ENCODE data around the gene APBA2.

The APBA2 gene

DNA sequence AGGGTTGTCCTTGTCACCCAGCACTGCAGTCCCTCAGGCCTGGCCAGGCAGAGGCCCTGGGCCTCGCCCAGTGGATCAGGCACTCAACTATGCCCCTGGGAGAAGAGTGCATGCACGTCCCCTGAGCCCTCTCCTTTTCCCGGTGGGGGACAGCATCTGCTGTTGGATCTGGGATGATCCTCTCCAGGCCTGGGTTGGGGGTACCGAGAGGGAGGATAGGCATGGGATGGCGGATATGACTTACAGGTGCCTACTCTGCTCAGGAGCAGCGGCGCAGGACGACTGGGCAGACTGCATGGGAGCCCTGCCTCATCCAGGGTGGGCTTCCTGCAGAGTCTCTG lies 9.0 kb upstream of the APBA2 start:
- no peak overlapping the region for H3K4me3 ChIP-seq (ENCODE audit: low read depth, low read length)
- TF ChIP-seq, protein P1, sequence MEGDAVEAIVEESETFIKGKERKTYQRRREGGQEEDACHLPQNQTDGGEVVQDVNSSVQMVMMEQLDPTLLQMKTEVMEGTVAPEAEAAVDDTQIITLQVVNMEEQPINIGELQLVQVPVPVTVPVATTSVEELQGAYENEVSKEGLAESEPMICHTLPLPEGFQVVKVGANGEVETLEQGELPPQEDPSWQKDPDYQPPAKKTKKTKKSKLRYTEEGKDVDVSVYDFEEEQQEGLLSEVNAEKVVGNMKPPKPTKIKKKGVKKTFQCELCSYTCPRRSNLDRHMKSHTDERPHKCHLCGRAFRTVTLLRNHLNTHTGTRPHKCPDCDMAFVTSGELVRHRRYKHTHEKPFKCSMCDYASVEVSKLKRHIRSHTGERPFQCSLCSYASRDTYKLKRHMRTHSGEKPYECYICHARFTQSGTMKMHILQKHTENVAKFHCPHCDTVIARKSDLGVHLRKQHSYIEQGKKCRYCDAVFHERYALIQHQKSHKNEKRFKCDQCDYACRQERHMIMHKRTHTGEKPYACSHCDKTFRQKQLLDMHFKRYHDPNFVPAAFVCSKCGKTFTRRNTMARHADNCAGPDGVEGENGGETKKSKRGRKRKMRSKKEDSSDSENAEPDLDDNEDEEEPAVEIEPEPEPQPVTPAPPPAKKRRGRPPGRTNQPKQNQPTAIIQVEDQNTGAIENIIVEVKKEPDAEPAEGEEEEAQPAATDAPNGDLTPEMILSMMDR (IDR thresholded peaks at IDR 0.05; ENCODE audit: low read depth, low read length, missing control alignments), result no peak
- no peak for DNase-seq (ENCODE audit: low read depth)

DNA sequence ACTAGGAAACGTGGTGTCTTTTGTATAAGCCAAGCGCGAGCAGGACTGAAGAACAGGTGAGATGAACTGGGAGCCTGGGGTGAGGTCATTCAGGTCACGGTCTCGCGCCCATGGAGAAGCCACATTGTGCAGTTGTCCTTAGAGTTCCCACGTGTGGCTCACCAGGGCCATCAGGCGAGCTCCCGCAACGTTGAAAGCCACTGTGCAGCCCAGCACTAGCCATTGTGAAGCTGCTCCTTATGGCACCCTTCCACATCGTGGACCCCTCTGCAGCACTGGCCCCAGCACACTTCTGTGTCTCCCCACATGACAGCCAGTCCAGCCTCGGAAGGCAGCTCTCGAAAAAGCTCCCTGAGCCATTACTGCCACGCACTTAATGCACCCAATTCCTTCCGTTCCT lies 7.6 kb upstream of the APBA2 start:
- DNase-seq (ENCODE audit: low read depth), result no peak
- no peak overlapping the region for H3K4me3 ChIP-seq (ENCODE audit: low read depth, low read length)
- TF ChIP-seq, protein P1 (IDR thresholded peaks at IDR 0.05; ENCODE audit: low read depth, low read length, missing control alignments), result no peak

DNA sequence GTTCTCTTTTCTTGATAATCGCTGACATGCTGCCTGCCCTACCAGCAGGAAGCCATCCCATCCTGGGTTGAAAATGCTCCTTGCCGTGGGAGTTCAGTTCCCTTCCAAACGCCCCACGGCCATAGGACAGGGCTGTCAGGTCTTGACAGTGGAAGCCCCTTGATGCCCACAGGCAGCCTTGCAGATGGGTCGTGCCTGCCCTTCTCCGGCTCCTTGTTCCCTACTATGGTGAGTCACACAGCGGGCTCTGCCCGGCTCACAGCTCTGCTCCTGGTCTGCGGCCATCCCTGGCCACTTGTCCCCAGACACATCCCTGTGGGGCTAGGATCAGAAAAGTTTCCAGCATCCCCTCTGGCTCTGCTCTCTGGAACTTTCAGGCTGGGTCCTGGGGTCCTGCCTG lies 6.2 kb upstream of the APBA2 start:
- DNase-seq (ENCODE audit: low read depth), result no peak
- TF ChIP-seq, protein P1 (IDR thresholded peaks at IDR 0.05; ENCODE audit: low read depth, low read length, missing control alignments), result no peak
- no peak overlapping the region for H3K4me3 ChIP-seq (ENCODE audit: low read depth, low read length)

DNA sequence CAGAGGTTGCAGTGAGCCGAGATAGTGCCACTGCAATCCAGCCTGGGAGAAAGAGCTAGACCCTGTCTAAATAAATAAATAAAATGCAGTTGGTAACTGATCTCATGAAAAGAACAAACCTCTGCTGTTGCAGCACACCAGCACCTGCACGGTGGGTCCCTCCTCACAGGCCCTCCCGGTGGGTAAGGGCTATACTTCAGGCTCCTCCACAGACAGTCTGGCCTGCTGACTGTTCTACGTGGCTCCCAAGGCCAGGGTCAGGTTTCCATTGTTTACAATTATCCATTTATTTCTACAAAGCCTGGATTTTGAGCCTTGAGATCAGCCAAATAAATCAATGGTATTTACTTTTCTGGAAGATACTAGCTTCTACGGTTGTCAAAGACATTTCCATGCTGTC lies 5.1 kb upstream of the APBA2 start:
- TF ChIP-seq, protein P1 (IDR thresholded peaks at IDR 0.05; ENCODE audit: low read depth, low read length, missing control alignments), result no peak
- DNase-seq (ENCODE audit: low read depth), result no peak

DNA sequence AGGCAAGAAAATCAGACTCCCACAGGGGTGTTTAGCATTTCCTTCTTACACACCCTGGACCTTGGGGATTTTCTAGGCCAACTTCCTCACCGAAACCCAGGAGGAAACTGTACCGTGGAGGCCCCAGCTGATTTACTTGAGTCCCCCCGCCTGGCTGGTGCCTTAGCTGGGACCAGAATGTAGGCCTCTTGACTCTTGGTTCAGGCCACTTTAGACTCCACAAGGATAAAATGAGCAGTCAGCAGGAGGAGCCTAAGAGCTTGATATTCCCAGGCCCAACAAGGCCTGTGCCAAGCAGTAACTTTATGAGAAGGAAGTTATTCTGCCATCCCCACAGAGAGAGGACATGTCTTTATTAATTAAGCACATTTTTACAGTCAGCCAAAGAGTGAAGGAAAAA lies 4.6 kb upstream of the APBA2 start:
- TF ChIP-seq, protein P1 (IDR thresholded peaks at IDR 0.05; ENCODE audit: low read depth, low read length, missing control alignments), result no peak
- no peak overlapping the region for H3K4me3 ChIP-seq (ENCODE audit: low read depth, low read length)
- no peak for DNase-seq (ENCODE audit: low read depth)

More for the DNA sequence above, 5.1 kb upstream of the APBA2 start:
- no peak overlapping the region for H3K4me3 ChIP-seq (ENCODE audit: low read depth, low read length)

DNA sequence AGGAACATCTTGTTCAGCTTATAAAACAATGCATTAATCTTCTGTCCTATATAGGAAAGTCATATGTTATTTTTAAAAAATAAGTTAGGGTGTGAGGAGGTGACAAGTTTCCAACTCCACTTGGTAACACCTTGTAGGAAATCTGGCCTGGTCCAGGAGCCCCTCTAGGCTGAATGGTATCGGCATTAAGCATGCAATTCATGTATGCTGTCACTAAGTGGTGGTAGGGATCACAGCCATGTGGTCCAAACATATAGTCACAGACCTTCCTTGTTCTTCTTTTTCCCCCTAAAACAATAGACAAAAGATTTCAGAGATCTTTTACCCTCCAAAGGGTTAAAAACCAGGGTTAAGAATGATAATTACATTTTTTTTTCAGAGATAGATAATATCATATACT lies 4.2 kb upstream of the APBA2 start:
- no peak overlapping the region for H3K4me3 ChIP-seq (ENCODE audit: low read depth, low read length)
- TF ChIP-seq, protein P1 (IDR thresholded peaks at IDR 0.05; ENCODE audit: low read depth, low read length, missing control alignments), result no peak
- DNase-seq (ENCODE audit: low read depth), result no peak

DNA sequence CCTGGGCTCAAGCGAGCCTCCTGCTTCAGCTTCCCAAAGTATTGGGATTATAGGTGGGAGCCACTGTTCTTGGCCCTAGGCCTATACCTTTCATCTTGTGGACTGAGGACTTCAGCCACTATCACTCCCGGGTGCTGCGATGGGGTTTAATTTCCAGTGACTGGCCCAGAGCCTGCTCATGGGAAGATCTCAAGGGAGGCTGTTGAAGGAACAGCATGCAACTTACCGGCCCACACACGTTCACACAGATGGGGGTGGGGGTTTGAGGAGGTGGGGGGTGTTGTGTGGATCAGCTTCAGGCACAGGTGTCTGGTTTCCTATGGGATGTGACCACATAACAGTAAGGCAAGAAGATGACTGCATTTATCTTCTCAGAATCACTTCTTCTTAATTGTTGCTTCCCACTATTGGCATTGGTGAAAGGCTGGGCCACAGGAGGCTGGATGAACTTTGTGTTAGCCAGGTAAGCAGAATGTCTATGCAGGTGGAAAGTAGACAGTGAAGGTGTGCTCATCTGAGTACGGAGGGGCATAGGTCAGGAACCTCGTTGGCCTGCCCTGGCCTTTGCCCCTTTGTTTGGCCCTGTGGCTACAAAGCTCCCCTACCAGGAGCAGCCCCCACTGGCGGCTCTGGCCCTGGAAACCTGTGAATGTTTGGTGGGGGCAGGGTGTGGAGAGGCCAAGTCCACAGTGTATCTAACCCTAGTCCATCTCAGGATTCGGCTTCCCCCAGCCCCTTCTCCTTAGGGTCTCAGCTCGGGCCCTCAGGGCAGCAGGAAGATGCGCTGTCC lies 1.4 kb upstream of the APBA2 start:
- TF ChIP-seq, protein P1 (IDR thresholded peaks at IDR 0.05; ENCODE audit: low read depth, low read length, missing control alignments), result no peak
- H3K4me3 ChIP-seq (ENCODE audit: low read depth, low read length), result no peak overlapping the region
- DNase-seq (ENCODE audit: low read depth), result no peak
